HG03039 (cell line): ENCODE data around the gene GRIA3.
A peak's percentile ranks its signal among the peaks of the same experiment; 100 is the strongest.
"Not testable (repeated sequence)": the region's sequence is repeated elsewhere in the genome, so short reads cannot be mapped to it uniquely, and the experiment has no call there.

Source experiments
- ATAC-seq: cut with Tn5 transposase; IDR thresholded peaks from one replicate; pipeline ENCODE4 v1.9.1; 2021; ENCODE audit warnings: mild to moderate bottlenecking, moderate library complexity; ENCODE audit not compliant: unreplicated experiment

The GRIA3 gene

GRCh38 chrX:123449335-123449734, 265.3 kb downstream of the GRIA3 start:
- ATAC-seq, result no peak

DNA sequence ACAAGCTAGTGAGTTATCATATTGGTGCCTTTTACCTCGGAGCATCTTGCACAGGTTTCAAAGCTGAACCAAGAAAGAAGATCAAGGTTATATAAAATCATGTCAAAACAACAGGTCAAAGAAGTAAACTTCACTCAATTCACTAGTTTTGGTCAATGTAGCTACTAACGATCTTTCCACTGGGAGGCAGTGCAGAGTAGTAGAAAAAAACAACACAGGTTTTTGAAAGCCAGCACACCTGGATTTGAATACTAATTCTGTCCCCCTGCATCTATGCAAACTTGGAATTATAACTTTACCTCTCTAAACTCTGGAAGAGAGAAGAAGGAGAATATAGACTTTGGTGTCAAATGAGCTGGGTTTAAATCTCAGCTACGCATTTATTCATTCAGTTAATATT, 266.1 kb downstream of the GRIA3 start:
- ATAC-seq, result no peak

DNA sequence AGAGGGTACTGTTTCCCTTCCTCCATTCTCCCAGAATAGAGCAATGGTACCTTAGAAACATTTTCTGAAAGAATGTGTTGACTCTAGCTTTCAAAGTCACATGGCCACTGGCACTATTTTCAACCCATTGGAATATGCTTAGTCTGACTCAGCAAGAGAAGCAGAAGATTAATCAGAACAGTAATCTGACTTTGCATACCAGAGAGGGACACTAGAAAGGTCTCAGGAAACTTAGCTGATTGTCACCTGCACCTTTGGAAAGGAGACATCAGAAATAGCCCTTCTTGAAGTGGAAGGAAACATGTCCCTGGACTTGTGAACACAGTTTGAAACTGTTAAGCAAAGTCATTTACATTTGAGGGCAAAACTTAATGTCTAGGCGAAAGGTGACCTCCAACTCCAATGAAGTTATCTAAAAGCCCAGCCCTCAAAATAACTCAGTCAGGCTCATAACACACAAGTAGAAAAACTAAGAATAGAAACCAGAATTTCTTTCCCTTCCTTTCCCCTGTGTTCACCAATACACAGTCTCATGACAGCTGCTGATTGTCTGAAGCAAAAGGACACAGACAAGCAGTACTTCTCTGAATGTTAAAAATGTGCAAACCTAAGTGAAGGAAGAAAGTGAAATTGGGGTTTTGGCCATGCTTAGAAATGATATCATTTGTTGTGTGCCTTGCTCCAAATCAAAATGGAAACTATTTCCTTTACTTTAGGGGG, 270.8 kb downstream of the GRIA3 start:
- ATAC-seq, result peak; percentile 52

- ATAC-seq, result no peak
Observed at GRCh38 chrX:123455693-123456092, 271.6 kb downstream of the GRIA3 start.

- ATAC-seq, result no peak
Observed at GRCh38 chrX:123464709-123465108, 280.6 kb downstream of the GRIA3 start.

- no peak for ATAC-seq
Observed at GRCh38 chrX:123468481-123468880, 284.4 kb downstream of the GRIA3 start.

DNA sequence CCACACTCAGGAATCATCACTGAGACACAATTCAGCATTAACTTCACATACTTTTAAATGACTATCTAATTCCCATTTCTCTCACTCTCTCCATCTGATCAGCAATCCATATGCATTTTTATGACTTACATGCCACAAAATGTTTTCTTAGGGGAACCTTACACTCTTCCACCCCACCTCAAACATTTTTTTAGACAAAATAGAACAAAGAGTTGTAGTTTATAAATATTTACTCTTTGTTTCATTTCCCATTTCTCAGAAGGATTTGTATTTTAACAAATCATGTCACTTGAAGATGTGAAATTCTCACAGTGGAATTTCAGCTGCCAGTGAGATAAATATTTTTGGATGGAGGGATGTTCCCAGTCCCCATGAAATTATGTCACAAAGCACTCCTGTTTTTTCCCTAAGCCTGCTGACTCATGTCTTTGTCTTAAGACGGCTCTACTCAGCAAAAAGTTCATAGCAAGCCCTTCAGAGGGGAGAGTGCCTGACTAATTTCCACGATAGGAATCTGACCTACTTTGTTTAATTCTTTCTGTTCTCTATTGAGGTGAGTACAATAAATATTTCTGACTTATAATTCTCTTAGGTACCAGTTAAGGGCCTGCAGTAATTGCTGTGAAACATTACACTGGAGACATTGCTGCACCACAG, 291.1 kb downstream of the GRIA3 start:
- no peak for ATAC-seq

DNA sequence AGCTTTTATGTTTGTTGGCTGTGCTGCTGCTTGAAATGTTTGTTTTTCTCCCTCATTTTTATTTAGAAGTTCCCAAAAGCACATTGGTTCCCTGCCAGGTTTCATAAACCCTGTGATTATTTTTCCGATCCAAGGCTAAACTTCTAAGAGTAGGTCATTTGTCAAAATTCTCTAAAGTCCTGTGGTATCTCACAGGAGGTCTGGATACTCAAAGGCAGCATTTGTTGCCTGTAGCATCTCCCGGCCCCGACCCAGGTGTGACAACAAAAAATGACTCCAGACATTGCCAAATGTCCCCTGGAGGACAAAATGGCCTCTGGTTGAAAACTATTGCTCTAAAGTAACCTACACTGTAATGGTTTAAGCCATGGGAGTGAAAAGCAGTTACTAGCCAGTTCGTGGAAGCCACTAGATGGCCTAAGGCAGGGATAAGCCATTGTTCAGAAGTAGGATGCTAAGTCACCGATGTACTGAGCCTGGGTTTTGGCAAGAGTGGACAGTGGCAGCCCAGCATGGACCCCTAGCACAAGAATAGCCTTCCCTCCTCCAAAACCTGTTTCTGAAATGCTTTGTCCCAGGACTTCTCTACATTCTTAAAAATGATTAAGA, 292.6 kb downstream of the GRIA3 start:
- ATAC-seq, result no peak

DNA sequence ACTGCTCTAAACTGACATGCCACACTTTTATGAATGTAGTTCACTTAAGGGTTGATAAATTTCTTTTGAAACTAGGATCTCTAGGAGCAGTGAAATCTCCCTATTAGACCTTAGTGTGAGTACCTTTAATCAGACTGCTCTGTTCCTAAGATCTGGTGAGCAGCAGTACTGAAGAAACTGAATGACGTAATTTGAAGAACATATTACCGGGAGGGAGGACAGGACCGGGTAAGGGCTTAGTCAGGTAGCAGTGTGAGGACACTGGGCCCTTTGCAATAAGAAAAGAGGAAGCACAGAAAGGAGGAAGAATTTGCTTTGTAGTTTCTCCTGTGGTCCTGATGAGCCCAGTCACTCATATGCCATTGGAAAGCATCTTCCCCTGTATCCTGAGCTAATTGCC, 293.6 kb downstream of the GRIA3 start:
- no peak for ATAC-seq

DNA sequence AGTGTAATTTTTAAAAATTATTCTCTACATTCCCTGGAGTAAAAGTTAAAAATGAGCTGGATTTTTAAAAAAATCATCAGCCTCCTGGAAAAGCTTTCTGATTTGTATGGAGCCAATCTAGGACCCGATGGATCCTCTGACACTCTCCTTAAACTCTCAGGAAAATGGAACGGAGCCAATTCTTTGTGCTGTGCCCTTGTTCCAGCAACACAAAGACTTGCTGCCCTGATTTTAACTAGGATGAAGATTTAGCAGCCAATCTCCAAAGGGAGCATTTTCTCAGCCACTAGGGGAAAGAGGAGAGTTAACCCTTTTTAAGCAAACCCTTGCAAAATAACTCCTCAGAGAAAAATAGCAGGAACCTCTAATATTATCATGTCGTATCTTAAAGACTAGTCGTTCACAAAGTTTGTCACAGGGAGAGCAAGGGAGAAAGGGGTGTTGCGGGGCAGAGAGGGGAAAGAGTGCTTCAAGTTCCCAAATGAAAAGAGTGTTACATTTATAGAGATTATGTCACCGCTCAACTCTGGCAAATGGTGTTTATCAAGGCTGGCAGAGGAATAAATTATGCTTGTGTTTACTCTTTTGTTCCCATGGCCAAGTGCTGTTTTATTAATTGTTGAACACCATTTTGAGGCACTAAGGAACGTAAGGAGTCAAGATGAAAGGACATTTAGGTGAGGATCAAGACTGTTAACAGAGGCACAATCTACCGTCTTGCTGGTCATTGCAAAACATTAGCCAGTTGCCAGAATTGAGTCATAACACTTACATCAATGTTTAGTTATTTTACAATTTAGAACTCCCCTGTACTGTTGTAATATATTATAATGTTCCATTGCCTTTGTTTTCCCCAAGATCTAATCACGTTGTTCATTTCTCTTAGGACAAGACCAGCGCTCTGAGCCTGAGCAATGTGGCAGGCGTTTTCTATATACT, 298.1 kb downstream of the GRIA3 start:
- no peak for ATAC-seq

DNA sequence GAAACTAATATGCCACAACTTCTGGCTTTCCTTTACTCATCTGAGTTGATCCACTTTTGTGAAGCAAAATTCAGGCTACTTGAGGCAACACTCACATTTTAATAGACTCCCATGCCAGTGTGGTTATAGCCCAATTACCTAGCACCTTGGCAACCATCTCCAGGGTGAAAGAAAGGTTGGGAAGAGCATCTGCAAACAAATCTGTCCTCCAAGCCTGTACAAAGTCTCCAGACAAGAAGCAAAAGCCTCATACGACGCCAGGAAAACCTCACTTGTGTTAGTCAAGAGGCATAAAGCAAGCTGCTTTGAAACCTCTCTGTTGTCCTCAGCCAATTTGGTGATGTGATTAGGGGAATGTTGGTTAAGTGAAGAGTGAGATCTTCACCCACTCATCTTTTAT, 302.2 kb downstream of the GRIA3 start:
- ATAC-seq, result no peak

DNA sequence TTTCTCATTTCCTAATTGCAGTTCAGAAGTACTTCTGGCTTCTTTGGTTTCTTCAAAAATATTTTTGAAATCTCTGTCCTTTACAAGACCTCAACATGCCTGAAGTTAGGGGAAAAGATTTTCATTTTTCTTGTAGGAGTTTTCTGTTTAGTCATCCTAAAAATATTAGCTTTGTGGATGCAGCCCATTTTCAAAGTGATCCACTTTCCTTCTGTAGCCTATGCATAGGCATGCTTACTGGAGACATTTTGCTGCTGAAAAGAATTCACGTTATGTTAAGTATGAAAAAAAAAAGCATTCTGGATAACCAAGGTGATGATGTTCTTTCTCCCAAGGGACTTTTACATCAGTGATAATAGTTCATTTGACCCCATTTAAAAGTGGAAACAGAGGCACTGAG, 303.2 kb downstream of the GRIA3 start:
- ATAC-seq, result no peak

- ATAC-seq, result no peak
Observed at GRCh38 chrX:123487669-123488068, 303.6 kb downstream of the GRIA3 start.

DNA sequence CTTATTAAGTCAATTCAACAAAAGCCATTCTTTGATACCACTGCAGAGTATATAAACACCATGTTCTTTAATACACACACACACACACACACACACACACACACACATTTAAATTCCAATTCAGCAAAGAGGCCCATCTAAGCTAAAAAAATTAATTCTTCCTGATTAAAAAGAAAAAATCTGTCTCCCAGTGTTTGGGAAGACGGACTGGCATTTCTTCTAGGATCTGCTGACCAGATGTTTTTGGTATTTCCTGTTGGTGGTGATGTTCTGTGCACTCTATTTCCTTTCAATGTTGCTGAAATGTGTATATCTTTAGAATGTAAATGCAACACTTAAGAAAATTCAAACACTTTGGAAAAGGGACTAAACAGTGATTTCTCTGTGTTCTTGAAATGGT, 304.9 kb downstream of the GRIA3 start:
- ATAC-seq, result no peak

DNA sequence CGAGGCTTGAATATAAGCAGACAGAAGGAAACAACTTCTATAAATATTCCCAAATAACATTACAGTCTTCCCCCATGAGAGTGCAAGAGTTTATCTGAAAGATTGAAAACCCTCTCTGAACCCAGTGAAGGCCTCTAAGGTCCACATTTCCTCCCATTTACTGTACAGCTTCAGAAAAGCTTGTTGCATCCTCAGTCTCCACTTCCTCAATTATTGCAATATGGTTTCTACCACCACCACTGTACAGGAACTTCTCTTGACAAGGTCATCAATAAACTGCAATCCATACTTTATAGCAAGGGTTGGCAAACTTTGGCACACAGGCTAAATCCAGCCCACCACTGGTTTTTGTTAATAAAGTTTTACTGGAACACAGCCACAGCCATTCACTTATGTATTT, 309.8 kb downstream of the GRIA3 start:
- no peak for ATAC-seq

DNA sequence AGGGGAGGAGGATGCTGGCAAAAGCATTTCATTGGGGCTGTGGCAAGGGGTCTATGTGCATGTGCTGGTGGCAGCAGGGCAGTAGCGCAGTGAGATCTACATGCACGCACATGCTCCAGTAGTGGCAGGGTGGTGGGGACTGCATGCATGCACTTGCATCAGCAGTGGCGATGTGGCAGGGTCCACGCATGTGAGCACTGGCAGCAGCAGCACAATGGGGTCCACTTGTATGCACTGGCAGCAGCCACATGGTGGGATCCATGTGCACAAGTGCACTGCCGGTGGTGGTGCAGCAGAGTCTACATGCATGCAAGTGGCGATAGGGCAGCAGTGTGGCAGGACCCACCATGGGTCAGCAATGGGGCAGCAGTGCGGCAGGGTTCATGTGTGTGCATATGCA, 315.7 kb downstream of the GRIA3 start:
- no peak for ATAC-seq

DNA sequence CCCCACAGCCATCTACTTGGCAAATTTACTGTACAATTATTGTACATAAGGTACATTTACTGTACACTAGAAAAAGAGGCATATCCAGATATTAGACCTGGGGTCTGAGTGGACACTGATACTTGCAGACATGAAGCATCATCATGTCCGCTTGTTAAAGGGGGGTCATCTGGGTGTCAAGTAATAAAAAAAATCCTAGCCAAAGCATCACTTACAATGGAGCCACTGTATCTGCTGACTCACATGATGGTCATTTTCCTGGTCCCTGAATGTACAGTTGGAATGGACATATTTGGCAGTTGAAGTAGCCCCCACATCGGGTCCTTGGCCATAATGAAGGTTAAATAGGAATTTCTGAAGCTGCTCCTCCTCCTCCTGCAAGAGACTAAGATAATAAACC, 320.0 kb downstream of the GRIA3 start:
- no peak for ATAC-seq

DNA sequence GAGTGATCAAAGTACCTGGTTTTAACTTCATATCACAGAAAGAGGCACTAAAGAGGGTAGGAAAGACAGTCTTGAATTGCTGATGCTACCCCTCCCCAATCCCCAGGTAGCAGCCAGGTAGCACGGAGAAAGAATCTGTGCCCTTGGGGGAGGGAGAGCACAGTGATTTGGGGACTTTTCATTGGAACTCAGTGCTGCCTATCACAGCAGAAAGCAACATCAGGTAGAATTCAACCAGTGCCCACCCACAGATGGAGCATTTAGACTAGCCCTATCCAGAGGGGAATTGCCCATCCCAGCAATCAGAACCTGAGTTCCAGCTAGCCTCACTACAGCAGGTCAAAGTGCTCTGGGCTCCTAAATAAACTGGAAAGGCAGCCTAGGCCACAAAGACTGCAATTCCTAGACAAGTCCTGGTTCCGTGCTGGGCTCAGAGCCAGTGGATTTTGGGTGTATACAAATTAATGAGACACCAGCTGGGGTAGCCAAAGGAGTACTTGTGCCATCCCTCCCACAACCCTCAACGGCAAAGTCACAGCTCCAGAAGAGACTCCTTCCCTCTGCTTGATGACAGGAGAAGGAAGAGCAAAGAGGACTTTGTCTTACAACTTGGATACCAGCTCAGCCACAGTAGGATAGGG, 320.7 kb downstream of the GRIA3 start:
- no peak for ATAC-seq

DNA sequence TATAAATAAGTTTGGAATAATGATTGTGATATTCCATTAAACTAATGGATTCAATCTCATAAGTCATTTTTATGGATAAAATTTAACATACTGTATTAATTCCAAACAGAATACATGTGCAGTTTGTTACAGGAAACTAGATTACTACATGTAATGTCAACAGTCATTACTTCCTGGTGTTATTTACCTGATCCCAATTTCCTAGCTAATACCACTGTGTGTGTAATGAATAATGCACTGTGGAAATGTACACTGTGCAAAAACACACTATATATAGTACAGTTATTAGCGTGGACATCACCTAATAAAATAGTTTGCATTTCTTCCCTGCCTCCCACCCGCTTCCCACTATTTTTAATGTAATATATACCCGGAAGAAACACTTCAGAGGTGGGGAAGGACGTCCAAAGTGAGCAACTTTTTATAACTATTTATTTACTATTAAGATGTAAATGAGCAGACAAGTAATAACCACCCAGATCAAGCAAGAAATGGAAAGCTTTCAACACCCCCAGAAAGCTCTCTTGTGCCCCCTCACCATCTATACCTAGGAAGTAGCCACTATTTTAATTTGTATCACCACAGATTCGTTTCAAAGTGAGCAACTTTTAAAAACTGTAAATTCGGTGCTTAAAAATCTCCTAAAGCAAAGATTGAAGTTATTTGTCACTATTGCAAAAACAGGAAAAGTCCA, 329.7 kb downstream of the GRIA3 start:
- ATAC-seq, result no peak

GRCh38 chrX:123514279-123514640, 330.2 kb downstream of the GRIA3 start:
- ATAC-seq, result not testable (repeated sequence)
